Stimulated activated CD4-positive, alpha-beta T cell treated with anti-CD3 and anti-CD28 coated beads, TNF-alpha, amount 100 ng/mL, for 1 hour (primary cell): ENCODE results near the gene ACTA2.

Experiments used
- DNase-seq, 3 donors: peaks; one replicate each; pipeline ENCODE4 v3.0.0-alpha.2; 2020; ENCODE audit warnings: low read depth in 3 of 3, low spot score in 1 of 3

ACTA2 gene

DNA sequence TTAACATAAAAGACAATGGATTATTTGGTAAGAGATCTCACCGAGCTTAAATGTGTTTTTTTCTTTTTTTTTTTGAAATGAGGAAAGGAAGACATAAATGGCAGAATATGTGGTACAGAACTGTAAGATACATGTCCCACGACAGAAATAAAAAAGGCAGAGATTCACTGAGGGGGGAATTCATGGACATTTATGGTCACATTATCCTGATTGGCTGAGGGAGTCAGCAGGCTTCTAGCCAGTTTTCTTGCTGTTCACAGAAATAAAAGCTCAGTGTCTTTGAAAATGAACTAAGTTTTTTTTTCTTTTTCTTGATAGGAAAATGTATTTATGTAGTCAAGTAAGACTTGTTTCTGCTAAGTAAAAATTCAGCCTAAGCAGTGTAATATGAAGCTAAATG, 29.8 kb upstream of the ACTA2 start:
- no peak for DNase-seq

DNA sequence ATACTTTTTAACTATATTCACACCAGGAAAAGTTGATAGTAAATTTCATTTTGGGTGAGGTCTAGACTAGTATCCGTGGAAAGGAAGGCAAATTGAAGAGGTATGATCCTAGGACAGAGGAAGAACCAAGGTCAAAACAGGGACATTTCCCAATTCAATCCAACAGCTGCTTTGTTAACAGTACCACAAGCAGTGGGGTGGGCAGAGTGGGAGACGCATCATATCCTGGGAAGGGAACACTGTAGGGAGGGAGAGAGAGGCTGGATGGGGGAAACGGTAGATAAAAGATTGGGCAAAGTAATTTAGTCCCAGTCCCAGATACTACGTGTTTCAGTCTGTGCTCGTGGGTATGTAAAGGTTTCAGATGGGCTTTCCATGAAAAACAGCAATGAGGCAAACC, 28.9 kb upstream of the ACTA2 start:
- DNase-seq, result no peak

DNA sequence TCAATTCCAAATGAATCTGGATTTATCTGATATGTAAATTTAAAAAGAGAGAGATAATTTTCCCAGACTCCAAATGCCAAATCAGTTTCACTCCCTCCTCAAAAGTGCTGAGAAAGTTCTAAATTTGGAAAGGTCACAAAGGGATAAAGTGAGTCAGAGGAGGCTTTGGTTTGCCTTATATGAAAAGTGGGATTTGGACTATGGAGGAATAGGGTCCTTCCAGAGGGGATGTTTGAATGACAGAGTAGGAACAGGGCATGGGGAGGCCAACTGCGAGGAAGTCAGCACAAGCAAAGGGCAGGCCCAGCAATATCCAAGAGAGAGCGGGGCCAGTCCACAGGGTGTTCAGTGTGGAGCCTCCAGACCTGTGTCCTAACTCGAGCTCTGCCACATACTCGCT, 28.2 kb upstream of the ACTA2 start:
- DNase-seq, result no peak

DNA sequence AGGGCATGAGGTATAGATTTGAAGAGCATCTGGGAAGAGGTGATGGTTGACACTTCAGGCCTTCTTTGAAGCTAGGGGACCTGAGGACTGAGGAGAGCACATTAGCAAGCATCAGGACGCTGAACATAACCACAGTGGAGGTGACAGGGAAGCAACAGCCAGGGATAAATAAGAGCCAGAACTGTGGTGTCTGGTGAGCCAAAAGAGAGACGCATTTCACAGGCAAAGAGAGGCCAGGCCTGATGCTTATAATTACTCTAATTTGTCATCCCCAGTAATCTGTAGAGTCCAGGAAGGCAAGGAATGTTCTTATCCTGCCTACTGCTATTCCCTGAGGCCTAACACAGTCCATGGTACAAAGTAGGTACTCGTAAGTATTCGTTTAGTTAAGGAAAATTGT, 27.7 kb upstream of the ACTA2 start:
- no peak for DNase-seq

DNA sequence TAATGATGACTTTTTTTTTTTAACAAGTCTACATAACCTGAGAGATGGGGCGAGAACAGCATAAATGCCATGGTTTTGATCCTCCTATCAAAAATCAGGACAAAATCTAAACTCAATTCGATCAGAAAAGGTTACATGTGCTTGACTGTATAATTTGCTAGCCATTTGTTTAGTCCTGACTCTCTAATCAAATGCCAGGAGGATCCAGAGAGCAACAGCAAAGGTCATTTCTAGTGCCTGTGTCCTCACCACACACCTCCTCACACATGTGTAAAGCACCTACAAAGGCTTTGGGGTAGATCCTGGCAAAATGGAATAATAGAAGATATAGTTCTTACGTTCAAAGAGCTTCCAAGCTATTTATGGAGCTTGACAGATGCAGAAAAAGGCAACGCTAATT, 27.0 kb upstream of the ACTA2 start:
- no peak for DNase-seq

DNA sequence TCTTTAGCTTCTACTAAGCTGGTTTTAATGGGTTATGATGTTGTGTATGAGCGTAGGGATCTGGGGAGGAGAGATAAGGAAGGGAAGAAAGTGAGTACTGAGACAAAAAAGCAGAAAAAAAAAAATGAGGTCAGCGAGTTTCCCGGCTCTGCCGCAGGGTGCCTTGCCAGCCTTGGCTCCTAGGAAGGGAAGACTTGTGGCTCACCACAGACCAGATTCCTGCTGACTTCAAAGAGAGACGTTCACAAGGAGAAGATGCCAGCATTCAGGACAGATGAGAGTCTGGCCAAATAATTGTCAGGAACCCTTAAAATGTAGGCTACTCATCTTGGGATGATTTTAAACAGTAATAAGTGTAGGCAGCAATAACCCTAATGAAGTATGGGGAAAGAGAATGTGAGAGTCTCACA, 26.6 kb upstream of the ACTA2 start:
- no peak for DNase-seq

DNA sequence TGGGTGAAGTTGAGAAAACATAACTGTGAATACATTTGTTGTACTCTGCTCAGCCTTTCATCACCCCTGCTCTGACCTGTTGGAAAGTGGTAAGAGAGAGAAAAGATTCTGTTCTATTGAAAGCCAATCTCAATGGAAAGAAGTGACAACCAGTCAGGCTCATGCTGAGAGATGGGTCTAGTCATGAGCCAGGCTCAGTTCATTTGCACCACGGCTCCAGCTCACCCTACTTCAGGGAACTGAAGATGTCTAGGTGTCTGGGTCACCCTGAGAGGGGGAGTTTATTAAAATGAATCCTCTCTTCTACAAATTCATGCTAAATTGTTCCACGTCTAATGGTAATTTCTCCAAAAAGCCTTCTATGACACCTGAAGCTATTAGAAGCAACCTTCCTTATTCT, 25.9 kb upstream of the ACTA2 start:
- no peak for DNase-seq

DNA sequence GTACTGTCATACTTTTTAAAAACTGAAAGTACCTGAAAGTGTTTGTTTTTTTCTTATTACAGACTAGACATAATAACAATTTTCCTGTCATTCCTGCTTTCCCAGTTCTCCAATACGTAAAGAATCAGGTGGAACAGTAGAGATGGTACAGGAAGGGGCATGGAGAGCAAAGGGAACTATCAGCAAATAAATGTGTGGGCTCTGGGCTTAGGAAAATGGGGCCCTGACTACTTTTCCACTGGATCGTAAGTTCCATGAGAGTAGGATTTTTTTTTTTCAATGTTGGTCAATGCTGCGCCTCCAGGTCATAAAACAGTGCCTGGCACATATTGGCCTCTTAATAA, 22.8 kb upstream of the ACTA2 start:
- DNase-seq, result no peak

DNA sequence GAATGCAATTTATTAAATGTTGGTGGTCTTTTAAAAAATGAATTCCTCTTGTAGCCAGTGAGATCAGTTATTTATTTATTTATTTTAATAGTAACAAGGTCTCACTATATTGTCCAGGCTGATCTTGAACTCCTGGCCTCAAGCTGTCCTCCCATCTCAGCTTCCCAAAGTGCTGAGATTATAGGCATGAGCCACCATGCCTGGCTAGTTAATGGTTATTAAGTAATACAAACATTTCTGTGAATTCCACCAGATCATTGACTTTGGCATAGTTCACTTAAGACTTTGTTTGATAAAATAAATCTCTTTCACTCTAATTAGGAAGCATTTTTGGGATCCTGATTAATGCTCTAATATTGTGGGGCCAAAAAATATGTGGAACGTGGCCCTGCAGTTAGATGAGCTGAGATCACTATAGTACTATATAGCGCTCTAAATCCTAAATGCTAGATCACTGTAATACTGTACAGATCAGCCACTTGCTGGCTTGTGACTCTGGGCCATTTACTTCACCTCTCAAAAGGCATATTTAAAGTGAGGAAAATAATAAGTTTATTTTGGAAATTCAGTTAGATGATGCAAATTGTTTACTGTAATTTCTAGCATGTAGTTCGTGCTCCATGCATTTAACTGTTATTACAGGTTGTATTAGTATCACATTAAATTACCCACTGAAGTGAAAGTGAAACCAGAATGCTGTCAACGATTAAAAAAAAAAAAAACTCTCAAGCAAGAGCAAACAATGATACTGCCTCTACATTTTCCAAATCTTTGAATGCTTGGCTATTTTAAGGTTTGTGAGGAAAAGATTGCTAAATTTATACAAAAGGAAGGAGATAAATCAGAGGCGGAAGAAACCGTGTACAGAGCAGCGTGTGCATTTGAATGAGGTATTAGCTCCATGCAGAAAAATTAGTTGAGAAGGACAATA, 22.1 kb upstream of the ACTA2 start:
- DNase-seq, result no peak

DNA sequence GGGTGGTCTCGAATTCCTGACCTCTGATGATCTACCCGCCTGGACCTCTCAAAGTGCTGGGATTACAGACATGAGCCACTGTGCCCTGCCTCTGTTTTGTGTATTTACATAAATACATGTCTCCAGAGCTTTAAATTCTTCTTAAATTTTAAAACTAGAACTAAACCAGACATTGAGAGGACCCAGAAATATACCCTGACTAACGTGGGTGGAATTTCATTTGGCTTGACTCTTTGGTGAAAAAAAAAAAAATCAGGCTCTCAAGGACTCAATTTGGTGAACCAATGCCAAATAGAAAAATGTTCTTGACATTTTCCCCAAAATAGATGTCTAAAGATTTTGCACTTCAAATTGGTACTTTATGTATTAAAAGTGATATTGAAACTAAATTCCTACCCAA, 21.4 kb upstream of the ACTA2 start:
- no peak for DNase-seq

DNA sequence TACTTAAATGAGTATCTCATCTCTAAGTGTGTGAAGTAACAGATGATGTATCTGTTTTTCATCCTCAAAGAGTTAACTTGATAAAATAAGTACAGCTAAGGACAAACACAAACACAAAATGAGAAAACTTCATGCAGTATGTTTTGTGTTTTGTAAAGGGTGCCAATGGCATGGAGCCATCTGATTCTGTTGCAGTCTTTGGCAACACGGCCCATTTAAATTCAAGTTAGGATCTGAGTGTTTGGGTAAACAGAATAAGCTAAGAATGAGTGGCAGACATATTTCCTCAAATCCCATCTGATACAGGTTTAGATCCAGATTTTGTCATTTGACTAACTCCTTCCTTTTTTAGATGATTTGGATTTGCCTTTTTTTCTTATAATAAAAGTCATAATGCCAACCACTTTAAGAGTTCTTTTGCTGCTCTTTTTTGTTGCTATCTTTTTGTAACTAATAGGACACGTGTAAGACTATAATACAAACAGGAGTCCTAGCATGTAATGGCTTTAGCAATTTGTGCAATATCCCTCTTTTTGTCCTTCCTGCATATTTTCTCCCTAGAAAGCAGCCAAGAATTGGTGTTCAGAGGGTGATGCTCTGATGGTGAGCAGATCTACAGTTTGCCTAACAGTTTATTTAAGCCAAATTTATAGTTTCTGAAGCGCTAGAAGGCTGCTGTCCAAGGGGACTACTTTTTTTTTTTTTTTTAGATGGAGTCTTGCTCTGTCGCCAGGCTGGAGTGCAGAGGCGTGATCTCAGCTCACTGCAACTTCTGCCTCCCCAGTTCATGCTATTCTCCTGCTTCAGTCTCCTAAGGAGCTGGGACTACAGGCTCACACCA, 18.9 kb upstream of the ACTA2 start:
- no peak for DNase-seq

DNA sequence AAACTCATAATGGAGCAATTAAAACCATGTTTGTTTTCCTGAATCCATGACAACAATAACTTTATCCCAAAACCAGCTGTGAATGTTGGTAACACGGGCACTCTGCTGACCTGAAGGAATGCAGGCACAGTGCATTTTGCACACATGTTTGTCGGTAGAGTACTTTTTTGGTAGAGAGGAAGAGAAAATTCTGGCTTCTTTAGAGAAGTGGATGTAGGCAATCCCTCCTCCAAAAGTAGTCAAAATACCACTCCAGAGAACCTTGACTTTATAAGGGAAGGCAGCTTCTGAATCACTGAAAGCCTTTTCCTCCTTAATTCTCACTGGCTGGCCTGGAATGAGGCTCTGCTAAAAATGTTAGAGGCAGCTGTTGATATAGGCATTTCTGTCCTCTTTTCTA, 15.8 kb upstream of the ACTA2 start:
- no peak for DNase-seq

DNA sequence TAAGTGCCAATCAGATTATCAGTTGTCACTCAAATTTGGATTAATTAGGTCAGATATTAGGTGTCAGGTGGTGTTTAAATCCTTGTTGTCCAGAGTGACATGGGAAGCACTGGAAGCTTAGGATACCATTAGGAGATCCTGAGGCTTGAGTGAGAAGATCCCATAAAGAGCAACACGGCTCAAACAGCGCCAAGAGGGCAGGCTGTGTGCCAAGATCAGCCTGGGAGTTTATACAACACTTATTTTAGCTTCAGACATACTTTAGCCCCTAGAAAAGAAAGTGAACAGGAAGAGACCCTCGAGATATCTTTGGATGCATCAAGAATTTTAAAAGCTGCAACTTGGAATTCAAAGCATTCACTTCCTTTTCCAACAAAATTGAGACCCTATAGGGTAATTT, 14.2 kb upstream of the ACTA2 start:
- no peak for DNase-seq

DNA sequence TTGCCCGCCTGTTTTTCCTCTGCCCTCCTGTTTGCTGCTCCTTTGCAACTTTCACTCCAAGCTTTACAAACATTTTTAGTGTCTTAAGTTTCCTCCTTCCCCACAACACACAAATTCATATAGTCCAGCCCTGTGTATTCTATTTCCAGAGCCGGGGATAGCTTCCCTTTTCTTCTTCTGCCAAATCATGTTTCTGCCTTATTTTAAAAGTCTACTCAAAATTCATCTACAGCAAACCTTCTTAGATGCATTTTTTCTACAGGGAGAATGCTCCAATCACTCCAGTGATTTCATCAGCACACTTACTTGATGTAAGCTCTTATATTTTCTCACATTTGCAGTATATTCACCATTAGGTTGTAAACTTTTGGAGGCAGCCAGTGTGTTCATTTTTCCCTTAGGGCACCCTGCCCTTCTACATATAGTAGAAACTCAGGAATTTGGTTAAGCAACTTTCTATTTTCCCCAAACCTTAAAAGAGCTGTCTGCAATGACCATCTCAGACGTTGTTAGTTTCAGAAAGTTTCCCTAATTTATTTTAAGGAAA, 12.4 kb upstream of the ACTA2 start:
- DNase-seq, result no peak

DNA sequence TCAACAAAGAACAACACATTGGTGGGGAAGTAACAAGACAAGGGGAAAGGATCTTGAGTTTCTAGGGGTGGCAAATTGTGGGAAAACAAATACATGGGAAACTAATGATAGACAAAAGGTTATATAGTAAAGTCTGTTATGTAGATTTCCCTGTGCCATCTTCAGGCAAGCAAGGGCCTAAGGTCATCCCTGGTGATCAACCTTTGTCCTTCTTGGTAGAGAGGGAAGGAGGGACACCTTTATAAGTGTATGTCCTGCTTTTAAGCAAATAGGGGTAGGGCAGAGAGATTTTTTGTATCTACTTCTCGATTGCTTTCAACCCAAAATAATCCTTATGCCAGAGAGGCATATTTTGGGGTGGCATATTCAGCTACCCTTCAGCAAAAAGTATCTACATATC, 11.8 kb upstream of the ACTA2 start:
- DNase-seq, result no peak

DNA sequence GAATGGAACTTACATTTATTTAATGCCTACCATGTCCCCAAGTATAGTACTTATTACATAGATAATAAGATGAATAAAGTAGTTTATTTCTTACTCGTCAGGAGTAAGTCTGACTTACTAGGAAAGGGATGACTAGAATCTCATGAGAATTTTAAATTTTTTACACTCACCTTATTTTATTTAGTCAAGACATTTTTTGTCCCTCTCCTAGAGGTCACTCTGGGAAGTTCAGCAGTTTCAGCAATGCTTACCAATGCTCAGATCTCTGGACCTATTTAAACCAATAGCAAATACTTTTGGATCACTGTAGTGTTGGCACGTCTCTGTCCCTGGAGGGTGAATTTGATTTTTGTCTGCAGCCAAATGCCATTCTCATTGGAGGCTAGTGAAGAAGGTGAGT, 10.7 kb upstream of the ACTA2 start:
- DNase-seq, result no peak

DNA sequence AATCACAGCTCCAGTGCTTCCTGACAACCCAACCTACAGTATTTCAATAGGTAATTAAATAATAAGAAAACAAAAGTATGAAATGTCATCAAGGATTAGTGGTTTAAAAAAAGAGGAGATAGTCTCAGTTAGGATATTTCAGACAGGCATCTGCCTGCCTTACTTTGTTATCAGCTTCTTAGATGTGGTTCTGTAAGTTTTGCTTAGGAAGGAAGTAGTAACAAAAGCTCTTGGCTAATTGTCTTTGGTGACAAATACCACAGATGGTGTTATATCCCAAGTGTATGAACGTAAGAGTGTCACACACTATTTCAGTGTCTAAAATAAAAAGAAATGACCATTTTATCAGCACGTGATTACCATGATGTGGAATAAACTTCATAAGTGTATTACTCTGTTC, 9.8 kb upstream of the ACTA2 start:
- DNase-seq, result no peak

DNA sequence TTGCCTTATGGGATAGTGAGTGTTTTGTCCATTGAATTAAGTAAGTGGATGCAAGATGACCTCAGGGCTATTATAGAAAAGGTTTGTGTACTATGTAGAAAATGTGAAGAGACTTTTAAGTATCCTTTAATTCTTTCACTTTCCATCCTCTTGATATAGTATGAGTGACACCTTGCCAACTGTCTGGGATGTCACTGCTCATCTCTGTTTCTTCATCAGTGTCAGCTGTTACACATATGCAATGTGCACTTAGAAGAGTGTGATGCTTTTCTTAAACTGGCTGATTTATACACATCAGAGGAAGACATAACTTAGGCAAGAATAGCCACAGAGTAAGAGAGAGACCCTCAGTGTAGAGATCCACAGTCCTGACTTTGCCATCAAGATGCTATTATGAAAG, 8.7 kb upstream of the ACTA2 start:
- DNase-seq, result no peak

DNA sequence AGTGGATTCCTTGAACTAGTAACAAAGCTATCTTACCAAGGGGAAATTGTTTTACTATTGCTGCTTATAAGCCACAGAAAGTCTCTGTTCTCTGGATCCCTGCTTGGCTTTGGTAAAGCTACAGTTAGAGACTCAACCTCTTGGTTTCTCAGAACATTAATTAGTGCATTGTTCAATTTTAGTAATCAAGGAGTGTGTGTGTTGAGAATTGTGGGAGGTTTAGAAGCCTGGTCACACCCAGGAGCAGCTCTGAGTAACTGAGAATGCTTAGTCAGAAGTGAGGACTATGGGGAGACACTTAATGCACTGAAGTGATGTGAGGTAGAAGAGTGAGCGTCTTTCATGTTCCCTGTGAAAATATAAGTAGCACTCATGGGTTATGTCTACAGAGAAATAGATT, 8.2 kb upstream of the ACTA2 start:
- no peak for DNase-seq

DNA sequence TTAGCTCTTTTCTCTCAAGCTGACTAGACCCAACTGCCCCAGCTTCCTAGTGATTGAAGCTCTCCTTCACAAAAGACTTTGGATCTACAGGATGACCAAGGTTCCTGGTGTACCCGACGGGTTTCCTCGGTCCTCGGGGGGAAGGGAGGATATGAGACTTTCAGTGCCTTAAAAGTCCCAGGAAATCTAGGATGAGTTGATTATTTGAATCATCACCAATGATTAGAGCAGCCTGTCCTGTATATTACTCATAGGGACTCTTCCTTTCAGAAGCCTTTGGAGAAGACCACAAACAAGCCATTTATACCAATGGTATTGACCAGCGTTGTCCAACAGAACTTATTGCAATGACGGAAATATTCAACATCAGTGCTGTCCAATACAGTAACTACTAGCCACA, 6.1 kb upstream of the ACTA2 start:
- no peak for DNase-seq

DNA sequence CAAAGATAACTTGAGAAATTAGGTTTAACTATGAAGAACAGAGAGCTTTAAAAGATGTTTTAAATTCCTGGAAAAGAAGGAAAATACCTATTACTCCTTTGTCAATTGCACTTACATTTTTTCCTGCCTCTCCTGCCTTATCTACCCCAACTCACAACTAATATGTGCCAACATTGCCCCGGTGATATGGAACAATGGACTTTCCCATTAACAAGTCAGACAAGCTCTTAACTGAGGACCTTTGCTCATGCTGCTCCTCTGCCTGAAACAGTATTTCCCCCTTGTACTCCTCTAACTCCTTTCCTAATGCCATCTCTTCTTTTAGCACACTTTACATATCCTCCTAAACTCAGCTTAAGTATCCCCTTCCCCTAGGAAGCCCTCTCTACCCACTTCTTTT, 4.8 kb upstream of the ACTA2 start:
- no peak for DNase-seq

DNA sequence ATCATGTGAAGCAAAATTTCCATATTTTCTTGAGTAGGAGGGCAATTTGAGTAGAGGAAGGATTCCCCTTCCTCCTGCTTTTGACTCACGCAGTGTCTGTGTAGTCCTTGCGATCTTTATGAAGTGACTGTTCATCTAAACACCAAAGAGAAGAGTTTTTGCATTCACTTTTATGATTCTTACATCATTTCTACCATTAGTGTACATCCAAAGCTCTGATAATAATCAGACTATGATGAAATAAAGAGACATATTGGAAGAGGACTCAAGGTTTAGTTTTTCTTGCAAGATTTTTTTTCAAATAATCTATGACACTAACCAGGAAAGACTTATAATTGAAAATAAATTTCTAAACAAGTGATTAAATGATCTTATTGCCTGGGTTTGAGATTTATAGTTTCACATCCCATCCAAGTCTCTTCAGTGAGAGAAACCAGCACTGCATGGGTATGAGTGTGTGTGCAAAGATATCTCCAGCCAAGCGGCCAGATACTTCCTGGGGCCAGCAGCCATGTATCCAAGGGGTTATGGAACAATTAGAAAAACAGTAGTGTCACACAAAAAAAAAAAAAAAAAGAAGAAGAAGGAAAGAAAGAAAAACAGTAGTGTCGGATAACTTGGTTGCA, 2.0 kb upstream of the ACTA2 start:
- no peak for DNase-seq
